B cell (primary cell): ENCODE measurements around the gene SUSD5. TPM values are rescaled to one million over a fixed set of nuclear protein-coding genes. Genes with fewer than 3 reads are reported as not detected.
A peak's percentile ranks its signal among the peaks of the same experiment; 100 is the strongest.

Experiments
- ATAC-seq: fragments of 200-7000 bp; cut with Tn5 transposase; one replicate; pipeline ENCODE4 v1.10.0; 2021; ENCODE audit warnings: low read depth, mild to moderate bottlenecking, moderate number of reproducible peaks, moderate library complexity
- CTCF ChIA-PET: fragments of 350-600 bp; sonication (Branson Sonifier 250); formaldehyde crosslinking; loops from one replicate; lab custom pipeline; 2021; ENCODE audit warnings: antibody characterized with exemption, inconsistent platforms; lab: Charles Lee
- POLR2A ChIA-PET: fragments of 350-600 bp; sonication (Branson Sonifier 250); formaldehyde crosslinking; loops from one replicate; lab custom pipeline; 2021; ENCODE audit warnings: antibody characterized with exemption; lab: Charles Lee
- DNase-seq: peaks from one replicate; pipeline ENCODE4 v3.0.0; 2013
- H2AFZ ChIP-seq: 2 replicates; pipeline ENCODE4 v1.6.1; 2012; ENCODE audit warnings: mild to moderate bottlenecking, low read depth, low read length; ENCODE audit not compliant: insufficient read depth, poor library complexity, severe bottlenecking
- H3K27ac ChIP-seq, 2 donors: 1 replicate in 1 of 2; 2 replicates in 1 of 2; pipeline ENCODE4 v1.5.1; 2012 to 2013; ENCODE audit warnings: low read length in 2 of 2, mild to moderate bottlenecking in 2 of 2, moderate library complexity in 1 of 2
- H3K27me3 ChIP-seq, 4 experiments: fragments of 200-600 bp in 1 of 4; sonication (generic) in 1 of 4; replicated peaks in 1 of 4; 1 replicate in 2 of 4; 2 replicates in 2 of 4; pipeline versions ENCODE4 v1.6.1 to v1.7.0; 2013 to 2016; ENCODE audit warnings: low read length in 3 of 4, mild to moderate bottlenecking in 2 of 4, mixed read lengths in 1 of 4, moderate library complexity in 1 of 4; ENCODE audit not compliant: insufficient read depth in 4 of 4, control insufficient read depth in 3 of 4; ENCODE audit errors: control extremely low read depth in 1 of 4
- H3K36me3 ChIP-seq, 2 experiments: replicated peaks in 1 of 2; 1 replicate in 1 of 2; 2 replicates in 1 of 2; pipeline versions ENCODE4 v1.6.1 to v1.7.1; 2013; ENCODE audit warnings: low read length in 1 of 2; ENCODE audit not compliant: insufficient read depth in 2 of 2, control insufficient read depth in 1 of 2; ENCODE audit errors: control extremely low read depth in 1 of 2, extremely low read depth in 1 of 2
- H3K4me1 ChIP-seq, 2 donors: fragments of 200-600 bp in 1 of 2; sonication (generic) in 1 of 2; 1 replicate in 1 of 2; 2 replicates in 1 of 2; pipeline versions ENCODE4 v1.5.1 to v1.6.1; 2013 to 2017; ENCODE audit warnings: low read length in 2 of 2; ENCODE audit not compliant: control insufficient read depth in 2 of 2, insufficient read depth in 2 of 2
- H3K4me2 ChIP-seq: replicated peaks from 2 replicates; pipeline ENCODE3; 2012; ENCODE audit warnings: mild to moderate bottlenecking, low read depth, low read length; ENCODE audit not compliant: poor library complexity, severe bottlenecking
- H3K4me3 ChIP-seq, 5 experiments: fragments of 200-600 bp in 1 of 5; sonication (generic) in 1 of 5; 1 replicate in 3 of 5; 2 replicates in 2 of 5; pipeline versions ENCODE4 v1.5.1 to v1.7.0; 2011 to 2016; ENCODE audit warnings: low read length in 4 of 5, mild to moderate bottlenecking in 4 of 5, low read depth in 2 of 5, control low read depth in 1 of 5, moderate library complexity in 1 of 5; ENCODE audit not compliant: insufficient read depth in 1 of 5; ENCODE audit errors: control extremely low read depth in 1 of 5, extremely low read depth in 1 of 5
- H3K79me2 ChIP-seq: fragments of 200-600 bp; sonication (generic); one replicate; pipeline ENCODE4 v1.6.0; 2016; ENCODE audit warnings: low read length; ENCODE audit not compliant: control insufficient read depth, insufficient read depth
- H3K9ac ChIP-seq: fragments of 200-600 bp; sonication (generic); 2 replicates; pipeline ENCODE4 v1.6.1; 2017; ENCODE audit warnings: mild to moderate bottlenecking, low read length, moderate library complexity
- H3K9me3 ChIP-seq, 3 donors: one replicate each; pipeline versions ENCODE4 v1.6.1 to v1.7.1; 2013; ENCODE audit warnings: low read length in 2 of 3; ENCODE audit not compliant: control insufficient read depth in 2 of 3, insufficient read depth in 1 of 3; ENCODE audit errors: control extremely low read depth in 1 of 3
- H4K20me1 ChIP-seq: 2 replicates; pipeline ENCODE4 v1.6.0; 2012; ENCODE audit warnings: mild to moderate bottlenecking, low read length; ENCODE audit not compliant: insufficient read depth, control insufficient read depth, poor library complexity, severe bottlenecking
- H3K27ac Mint-ChIP-seq: one replicate; pipeline ENCODE4 v1.8.0; 2021; ENCODE audit warnings: mixed read lengths
- H3K27me3 Mint-ChIP-seq: one replicate; pipeline ENCODE4 v1.8.0; 2021; ENCODE audit warnings: mixed read lengths
- H3K4me1 Mint-ChIP-seq: one replicate; pipeline ENCODE4 v1.8.0; 2021; ENCODE audit warnings: mixed read lengths
- H3K4me3 Mint-ChIP-seq: one replicate; pipeline ENCODE4 v1.8.0; 2021; ENCODE audit warnings: mixed read lengths
- H3K9me3 Mint-ChIP-seq: one replicate; pipeline ENCODE4 v1.8.0; 2022; ENCODE audit warnings: mixed read lengths; ENCODE audit not compliant: insufficient read depth
- EZH2 ChIP-seq: IDR thresholded peaks from 2 replicates; pipeline ENCODE4 v1.6.1; 2012; ENCODE audit warnings: borderline replicate concordance, low read depth, mild to moderate bottlenecking, moderate library complexity, low read length; ENCODE audit not compliant: insufficient read depth, poor library complexity, severe bottlenecking
- WGBS: methylation state at CpG from one replicate; pipeline ENCODE4 v1.1.5; 2013; ENCODE audit warnings: missing lambda C conversion rate; ENCODE audit not compliant: insufficient coverage; 5-methylcytosine and 5-hydroxymethylcytosine counted together
- intact Hi-C: fragments of 100-400 bp; cut with micrococcal nuclease; formaldehyde crosslinking; loops from one replicate; pipeline ENCODE4 v1.10.0; 2022
- polyA plus RNA-seq: library from polyadenylated mRNA; depleted of rRNA; stranded (reverse); fragments of >200 nt; gene quantifications from 2 replicates; pipeline ENCODE4 v1.2.3, GENCODE V29; 2012
- total RNA-seq, 2 donors: library from RNA; stranded (reverse); fragments of 120-200 nt in 1 of 2; gene quantifications; 1 replicate in 1 of 2; 2 replicates in 1 of 2; pipeline versions ENCODE4 v1.2.3 to v1.2.4, GENCODE V29; 2013 to 2022
- TF ChIP-seq, protein P1 (sequence below): fragments of 200-600 bp; IDR thresholded peaks from one replicate; pipeline ENCODE4 v1.8.0; 2022; ENCODE audit warnings: antibody characterized with exemption, mild to moderate bottlenecking

Gene SUSD5
- total and polyA plus RNA-seq, 2 donors (not counting 1 experiment from before 2014, with no cell fraction given) = 0.15 to 0.30 TPM

DNA sequence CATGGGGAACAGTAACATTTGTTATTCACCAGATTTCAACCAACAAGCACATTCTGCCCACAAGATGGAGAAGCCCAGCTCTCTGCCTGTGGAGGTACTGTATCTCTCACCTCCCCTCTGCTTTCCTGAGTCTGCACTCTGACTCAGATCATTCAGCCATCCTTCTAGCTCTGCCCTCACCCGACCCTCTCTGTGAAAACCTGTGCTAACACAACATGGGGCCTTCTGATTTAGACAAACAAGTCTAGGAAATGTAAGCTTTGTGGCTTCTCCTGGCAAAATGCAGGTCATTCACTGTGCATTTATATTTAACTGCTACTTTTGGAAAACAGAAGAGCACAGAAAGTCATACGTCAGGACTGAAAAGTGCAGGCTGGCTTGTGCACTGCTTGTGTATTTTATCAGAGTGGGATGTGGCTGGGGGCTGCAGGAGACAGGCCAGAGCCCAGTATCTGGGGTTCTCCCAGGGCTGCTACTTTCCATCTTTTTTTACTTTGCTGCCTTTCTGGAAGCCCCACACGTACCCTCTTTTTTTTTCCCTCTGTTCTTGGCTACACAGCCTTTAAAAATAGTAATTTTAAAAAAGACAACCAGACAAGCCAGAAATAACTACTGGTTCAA, 50.8 kb downstream of the SUSD5 start:
- Histone ChIP-seq H3K9ac (no peak overlapping the region), H3K4me1 (peaks cover 3 to 4% of the 10 kb centered on the region in 2 donors), H3K4me3 (no peak overlapping the region), H3K4me2 (no peak overlapping the region), H3K9me3 (no peaks in the 10 kb centered on the region), H3K36me3 (no peaks in the 10 kb centered on the region), H4K20me1 (no peaks in the 10 kb centered on the region), H3K27ac (no peak overlapping the region), H2AFZ (peak overlapping the region; percentile 20), H3K79me2 (no peaks in the 10 kb centered on the region), H3K27me3 (no peaks in the 10 kb centered on the region)
- intact Hi-C loops = no loop called here
- CTCF ChIA-PET = interaction anchor here (0.9 to 1.1 kb wide), 2 partner anchors 36 to 94 kb away, joined by 3 read pairs; no protein-coding TSS in a partner anchor
- Mint-ChIP-seq H3K4me1 (peaks cover 8% of the 10 kb centered on the region), H3K27ac (no peak overlapping the region), H3K27me3 (no peaks in the 10 kb centered on the region), H3K9me3 (no peaks in the 10 kb centered on the region), H3K4me3 (no peak overlapping the region)
- POLR2A ChIA-PET = no interaction called here
- 76% methylated on average over 3 of the region's 3 CpGs for WGBS
- DNase-seq (no peak), ATAC-seq (no peak)
- TF ChIP-seq EZH2 = no peak
- TF ChIP-seq, protein P1, sequence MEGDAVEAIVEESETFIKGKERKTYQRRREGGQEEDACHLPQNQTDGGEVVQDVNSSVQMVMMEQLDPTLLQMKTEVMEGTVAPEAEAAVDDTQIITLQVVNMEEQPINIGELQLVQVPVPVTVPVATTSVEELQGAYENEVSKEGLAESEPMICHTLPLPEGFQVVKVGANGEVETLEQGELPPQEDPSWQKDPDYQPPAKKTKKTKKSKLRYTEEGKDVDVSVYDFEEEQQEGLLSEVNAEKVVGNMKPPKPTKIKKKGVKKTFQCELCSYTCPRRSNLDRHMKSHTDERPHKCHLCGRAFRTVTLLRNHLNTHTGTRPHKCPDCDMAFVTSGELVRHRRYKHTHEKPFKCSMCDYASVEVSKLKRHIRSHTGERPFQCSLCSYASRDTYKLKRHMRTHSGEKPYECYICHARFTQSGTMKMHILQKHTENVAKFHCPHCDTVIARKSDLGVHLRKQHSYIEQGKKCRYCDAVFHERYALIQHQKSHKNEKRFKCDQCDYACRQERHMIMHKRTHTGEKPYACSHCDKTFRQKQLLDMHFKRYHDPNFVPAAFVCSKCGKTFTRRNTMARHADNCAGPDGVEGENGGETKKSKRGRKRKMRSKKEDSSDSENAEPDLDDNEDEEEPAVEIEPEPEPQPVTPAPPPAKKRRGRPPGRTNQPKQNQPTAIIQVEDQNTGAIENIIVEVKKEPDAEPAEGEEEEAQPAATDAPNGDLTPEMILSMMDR = no peak

- Histone ChIP-seq H3K4me2 (no peak overlapping the region), H3K27ac (no peak overlapping the region), H3K4me3 (no peak overlapping the region), H3K9ac (no peak overlapping the region), H2AFZ (peak overlapping the region; percentile 20), H3K4me1 (peaks cover 3 to 4% of the 10 kb centered on the region in 2 donors), H3K9me3 (no peaks in the 10 kb centered on the region), H3K36me3 (no peaks in the 10 kb centered on the region), H4K20me1 (no peaks in the 10 kb centered on the region), H3K27me3 (no peaks in the 10 kb centered on the region), H3K79me2 (no peaks in the 10 kb centered on the region)
- Mint-ChIP-seq H3K27ac (no peak overlapping the region), H3K4me3 (no peak overlapping the region), H3K9me3 (no peaks in the 10 kb centered on the region), H3K4me1 (peaks cover 8% of the 10 kb centered on the region), H3K27me3 (no peaks in the 10 kb centered on the region)
- ChIA-PET POLR2A (no interaction called here), CTCF (interaction anchor here (0.9 to 1.1 kb wide), 3 partner anchors 36 to 631 kb away, joined by 3 read pairs; partner anchors contain the start of gene PDCD6IP)
- ATAC-seq (no peak), DNase-seq (no peak)
- TF ChIP-seq EZH2 = no peak
- TF ChIP-seq, protein P1 = no peak
- 78% methylated on average over 3 of the region's 3 CpGs for WGBS
- intact Hi-C loops = no loop called here
Observed at GRCh38 chr3:33167284-33167683, 51.3 kb downstream of the SUSD5 start.
